Keratinocyte (primary cell): ENCODE results near the gene L3MBTL4. TPM values are rescaled to one million over a fixed set of nuclear protein-coding genes. Genes with fewer than 3 reads are reported as not detected.

Experiments used
- DNase-seq: peaks from one replicate; pipeline ENCODE4 v3.0.0-alpha.2; 2011; ENCODE audit warnings: low read depth, missing footprints, low spot score
- FAIRE-seq: peaks from 2 replicates; lab custom pipeline; 2011; peaks lifted over from hg19 to GRCh38; lab: Jason Lieb, UNC
- H2AFZ ChIP-seq: 2 replicates; pipeline ENCODE4 v1.6.0; 2012; ENCODE audit warnings: low read length, control low read depth, inconsistent platforms; ENCODE audit not compliant: control insufficient read depth
- H3K27ac ChIP-seq: 2 replicates; pipeline ENCODE4 v1.5.1; 2011; ENCODE audit warnings: low read length; ENCODE audit not compliant: control insufficient read depth, insufficient read depth
- H3K27me3 ChIP-seq: 3 replicates; pipeline ENCODE4 v1.6.0; 2011; ENCODE audit warnings: low read length; ENCODE audit not compliant: control insufficient read depth, insufficient read depth; ENCODE audit errors: extremely low read depth
- H3K36me3 ChIP-seq, 2 experiments: 2 replicates in 1 of 2; 3 replicates in 1 of 2; pipeline ENCODE4 v1.5.1; 2011; ENCODE audit warnings: low read length in 2 of 2, mild to moderate bottlenecking in 1 of 2; ENCODE audit not compliant: control insufficient read depth in 2 of 2, insufficient read depth in 2 of 2; ENCODE audit errors: extremely low read depth in 1 of 2
- H3K4me1 ChIP-seq: 3 replicates; pipeline ENCODE4 v1.5.1; 2011; ENCODE audit warnings: low read length; ENCODE audit not compliant: control insufficient read depth, insufficient read depth; ENCODE audit errors: extremely low read depth
- H3K4me2 ChIP-seq: 3 replicates; pipeline ENCODE4 v1.6.0; 2011; ENCODE audit warnings: low read depth, low read length; ENCODE audit not compliant: control insufficient read depth, insufficient read depth; ENCODE audit errors: extremely low read depth
- H3K4me3 ChIP-seq, 3 experiments: fragments of 200-600 bp in 1 of 3; sonication (generic) in 1 of 3; 2 replicates in 2 of 3; 3 replicates in 1 of 3; pipeline ENCODE4 v1.5.1; 2011 to 2016; ENCODE audit warnings: low read length in 3 of 3, mild to moderate bottlenecking in 3 of 3, control low read depth in 2 of 3, inconsistent platforms in 1 of 3, low read depth in 1 of 3, mixed read lengths in 1 of 3, mixed run types in 1 of 3, moderate library complexity in 1 of 3; ENCODE audit not compliant: control insufficient read depth in 2 of 3, insufficient read depth in 2 of 3; ENCODE audit errors: extremely low read depth in 1 of 3
- H3K79me2 ChIP-seq: 2 replicates; pipeline ENCODE4 v1.6.0; 2012; ENCODE audit warnings: low read length; ENCODE audit not compliant: control insufficient read depth, insufficient read depth
- H3K9ac ChIP-seq: 3 replicates; pipeline ENCODE4 v1.6.0; 2011; ENCODE audit warnings: low read length; ENCODE audit not compliant: control insufficient read depth, insufficient read depth; ENCODE audit errors: extremely low read depth
- H3K9me1 ChIP-seq: 3 replicates; pipeline ENCODE4 v1.6.0; 2011; ENCODE audit warnings: low read length; ENCODE audit not compliant: control insufficient read depth, insufficient read depth; ENCODE audit errors: extremely low read depth
- H3K9me3 ChIP-seq: 2 replicates; pipeline ENCODE4 v1.5.1; 2012; ENCODE audit warnings: low read depth, low read length; ENCODE audit not compliant: control insufficient read depth
- H4K20me1 ChIP-seq: 3 replicates; pipeline ENCODE4 v1.6.0; 2011; ENCODE audit warnings: low read length; ENCODE audit not compliant: control insufficient read depth, insufficient read depth; ENCODE audit errors: extremely low read depth
- EZH2 ChIP-seq: IDR thresholded peaks from one replicate; pipeline ENCODE4 v1.6.1; 2012; ENCODE audit warnings: inconsistent platforms, mild to moderate bottlenecking, low read length, moderate library complexity
- dilution Hi-C: fragments of 300-500 bp; cut with MboI; formaldehyde crosslinking; loops from one replicate; pipeline ENCODE4 v1.7.0; 2020; ENCODE audit warnings: low sequenced_read_pairs; ENCODE audit not compliant: extremely low pct_ligation_motif_present
- polyA plus RNA-seq, 5 experiments: library from polyadenylated mRNA; depleted of rRNA in 3 of 5; stranded (reverse) in 3 of 5; stranded (forward) in 1 of 5; unstranded in 1 of 5; fragments of >200 nt; gene quantifications; 1 replicate in 1 of 5; 2 replicates in 3 of 5; 3 replicates in 1 of 5; pipeline versions ENCODE4 v1.2.1 to v1.2.3, GENCODE V29; 2011 to 2012; ENCODE audit warnings: missing spikeins in 2 of 5, low read depth in 1 of 5, low replicate concordance in 1 of 5
- TF ChIP-seq, protein P1 (sequence below), 3 experiments: IDR thresholded peaks in 1 of 3; conservative IDR thresholded peaks in 1 of 3; optimal IDR thresholded peaks in 1 of 3; 2 replicates in 2 of 3; 3 replicates in 1 of 3; pipeline versions ENCODE3 to v1.5.1; 2011; ENCODE audit warnings: low read length in 3 of 3, mild to moderate bottlenecking in 3 of 3, moderate library complexity in 2 of 3, control low read depth in 1 of 3, inconsistent platforms in 1 of 3; ENCODE audit not compliant: insufficient read depth in 2 of 3; ENCODE audit errors: extremely low read depth in 1 of 3

L3MBTL4 gene
- polyA plus RNA-seq, 1 donor (not counting 4 experiments of a cell fraction or from before 2014, with no cell fraction given), result 0.17 TPM

DNA sequence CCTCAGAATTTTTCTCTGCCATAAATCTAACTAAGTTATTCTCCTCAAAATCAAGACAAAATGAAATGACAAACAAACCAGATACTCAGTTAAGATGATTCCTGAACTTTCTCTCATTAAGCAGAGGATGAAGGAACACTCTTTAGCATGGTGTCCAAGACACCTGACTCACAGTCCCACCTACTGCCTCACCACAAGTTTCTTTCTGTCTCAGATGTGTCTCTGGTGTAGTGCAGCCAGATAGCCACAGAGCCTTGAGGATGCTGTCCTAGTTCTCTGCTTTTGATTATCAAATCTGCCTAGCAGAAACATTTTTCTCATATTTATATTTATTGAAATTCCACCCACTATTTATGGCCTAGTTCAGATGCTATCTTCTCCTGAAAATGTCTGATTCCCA, 415.8 kb downstream of the L3MBTL4 start:
- TF ChIP-seq EZH2, result no peak
- TF ChIP-seq, protein P1, sequence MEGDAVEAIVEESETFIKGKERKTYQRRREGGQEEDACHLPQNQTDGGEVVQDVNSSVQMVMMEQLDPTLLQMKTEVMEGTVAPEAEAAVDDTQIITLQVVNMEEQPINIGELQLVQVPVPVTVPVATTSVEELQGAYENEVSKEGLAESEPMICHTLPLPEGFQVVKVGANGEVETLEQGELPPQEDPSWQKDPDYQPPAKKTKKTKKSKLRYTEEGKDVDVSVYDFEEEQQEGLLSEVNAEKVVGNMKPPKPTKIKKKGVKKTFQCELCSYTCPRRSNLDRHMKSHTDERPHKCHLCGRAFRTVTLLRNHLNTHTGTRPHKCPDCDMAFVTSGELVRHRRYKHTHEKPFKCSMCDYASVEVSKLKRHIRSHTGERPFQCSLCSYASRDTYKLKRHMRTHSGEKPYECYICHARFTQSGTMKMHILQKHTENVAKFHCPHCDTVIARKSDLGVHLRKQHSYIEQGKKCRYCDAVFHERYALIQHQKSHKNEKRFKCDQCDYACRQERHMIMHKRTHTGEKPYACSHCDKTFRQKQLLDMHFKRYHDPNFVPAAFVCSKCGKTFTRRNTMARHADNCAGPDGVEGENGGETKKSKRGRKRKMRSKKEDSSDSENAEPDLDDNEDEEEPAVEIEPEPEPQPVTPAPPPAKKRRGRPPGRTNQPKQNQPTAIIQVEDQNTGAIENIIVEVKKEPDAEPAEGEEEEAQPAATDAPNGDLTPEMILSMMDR (optimal IDR thresholded peaks at IDR 0.05 in 1 of 3, IDR thresholded peaks at IDR 0.05 in 1 of 3, conservative IDR thresholded peaks at IDR 0.05 in 1 of 3; ENCODE audit: extremely low read depth in 1 of 3, insufficient read depth in 2 of 3, low read length in 3 of 3), result no peak
- Histone ChIP-seq H3K4me3 (no peak overlapping the region), H3K79me2 (no peaks in the 10 kb centered on the region), H3K36me3 (no peaks in the 10 kb centered on the region), H3K4me1 (no peaks in the 10 kb centered on the region), H3K9me3 (no peaks in the 10 kb centered on the region), H3K9ac (no peak overlapping the region), H2AFZ (no peak overlapping the region), H3K4me2 (no peak overlapping the region), H3K9me1 (no peaks in the 10 kb centered on the region), H3K27me3 (no peaks in the 10 kb centered on the region), H4K20me1 (no peaks in the 10 kb centered on the region), H3K27ac (no peak overlapping the region)
- no peak for FAIRE-seq
- dilution Hi-C loops, result no loop called here
- no peak for DNase-seq

GRCh38 chr18:5998166-5998881, 416.4 kb downstream of the L3MBTL4 start:
- H3K79me2 ChIP-seq, result no peaks in the 10 kb centered on the region
- TF ChIP-seq EZH2, result no peak
- TF ChIP-seq, protein P1 (optimal IDR thresholded peaks at IDR 0.05 in 1 of 3, IDR thresholded peaks at IDR 0.05 in 1 of 3, conservative IDR thresholded peaks at IDR 0.05 in 1 of 3; ENCODE audit: extremely low read depth in 1 of 3, insufficient read depth in 2 of 3, low read length in 3 of 3), result no peak
- no peak for DNase-seq
- H3K9ac ChIP-seq, result no peak overlapping the region
- no peak overlapping the region for H3K27ac ChIP-seq
- H3K36me3 ChIP-seq, result no peaks in the 10 kb centered on the region
- H3K4me3 ChIP-seq, result no peak overlapping the region
- no peak overlapping the region for H3K4me2 ChIP-seq
- no peaks in the 10 kb centered on the region for H3K27me3 ChIP-seq
- H2AFZ ChIP-seq, result no peak overlapping the region
- dilution Hi-C loops, result no loop called here
- FAIRE-seq, result no peak
- H4K20me1 ChIP-seq, result no peaks in the 10 kb centered on the region
- no peaks in the 10 kb centered on the region for H3K9me1 ChIP-seq
- H3K9me3 ChIP-seq, result no peaks in the 10 kb centered on the region
- no peaks in the 10 kb centered on the region for H3K4me1 ChIP-seq
